Heart left ventricle (tissue), 16 donors: ENCODE results near the gene FTO. TPM values are rescaled to one million over a fixed set of nuclear protein-coding genes. Genes with fewer than 3 reads are reported as not detected.

Source experiments
- ATAC-seq, 4 donors: fragments of 200-7000 bp; cut with Tn5 transposase; one replicate each; pipeline ENCODE4 v1.9.1; 2020 to 2022; ENCODE audit warnings: moderate library complexity in 4 of 4, mild to moderate bottlenecking in 3 of 4, moderate number of reproducible peaks in 1 of 4
- DNase-seq, 5 donors: peaks; one replicate each; pipeline ENCODE4 v3.0.0-alpha.2; 2020
- H3K27ac ChIP-seq, 12 donors: fragments of 200-600 bp; sonication (generic) in 4 of 12; one replicate each; pipeline versions ENCODE4 v1.5.0 to v1.8.0; 2016 to 2022; ENCODE audit warnings: mild to moderate bottlenecking in 2 of 12
- H3K27me3 ChIP-seq, 9 donors: fragments of 200-600 bp; sonication (generic) in 2 of 9; one replicate each; pipeline versions ENCODE4 v1.5.1 to v1.8.0; 2016 to 2022; ENCODE audit warnings: mild to moderate bottlenecking in 3 of 9
- H3K36me3 ChIP-seq, 9 donors: fragments of 200-600 bp; sonication (generic) in 2 of 9; one replicate each; pipeline versions ENCODE4 v1.5.0 to v1.8.0; 2018 to 2022; ENCODE audit warnings: mild to moderate bottlenecking in 2 of 9
- H3K4me1 ChIP-seq, 12 donors: fragments of 200-600 bp; sonication (generic) in 4 of 12; one replicate each; pipeline versions ENCODE4 v1.5.0 to v1.8.0; 2016 to 2022; ENCODE audit warnings: mild to moderate bottlenecking in 3 of 12
- H3K4me3 ChIP-seq, 12 donors: fragments of 200-600 bp; sonication (generic) in 4 of 12; one replicate each; pipeline versions ENCODE4 v1.5.0 to v1.8.0; 2017 to 2022; ENCODE audit warnings: mild to moderate bottlenecking in 9 of 12, moderate library complexity in 4 of 12
- H3K9me3 ChIP-seq, 12 donors: fragments of 200-600 bp; sonication (generic) in 4 of 12; one replicate each; pipeline versions ENCODE4 v1.5.0 to v1.8.0; 2016 to 2022; ENCODE audit warnings: mild to moderate bottlenecking in 1 of 12
- POLR2A ChIP-seq, 2 donors: fragments of 450-650 bp; IDR thresholded peaks; one replicate each; pipeline ENCODE4 v1.6.1; 2017; ENCODE audit warnings: antibody characterized with exemption in 2 of 2, mild to moderate bottlenecking in 2 of 2, moderate library complexity in 2 of 2
- WGBS, 4 donors: extraction: QIAGEN DNeasy Blood & Tissue Kit in 2 of 4; methylation state at CpG; one replicate each; pipeline versions ENCODE4 v1.1.5 to v1.1.7; 2013 to 2018; 5-methylcytosine and 5-hydroxymethylcytosine counted together
- intact Hi-C, 10 donors: fragments of 100-400 bp; cut with DNase I; formaldehyde crosslinking; loops; one replicate each; pipeline versions ENCODE4 v1.11.1 to v1.14.2; 2022
- polyA plus RNA-seq, 2 donors: library from polyadenylated mRNA; stranded (reverse); fragments of 200-250 nt; gene quantifications; one replicate each; pipeline ENCODE4 v1.2.3, GENCODE V29; 2013
- total RNA-seq, 9 donors: library from RNA; depleted of rRNA in 2 of 9; stranded (reverse); fragments of >200 nt in 2 of 9; fragmentation: NEBNext Ultra II Directional in 3 of 9; extraction: Animal tissue kit (Norgen Biotek cat#: 25700) in 3 of 9; gene quantifications; one replicate each; pipeline versions ENCODE4 v1.1.0 to v1.2.4, GENCODE V29; 2016 to 2023
- TF ChIP-seq, protein P1 (sequence below), 12 donors: fragments of 200-600 bp; sonication (generic) in 4 of 12; IDR thresholded peaks; one replicate each; pipeline versions ENCODE4 v1.5.0 to v1.8.0; 2018 to 2022; ENCODE audit warnings: antibody characterized with exemption in 12 of 12, mild to moderate bottlenecking in 5 of 12
- donor health status: ischemic (EF 13 %, LVEDD 7.1; RV severe dilation, severe dysfunction).
- donor health status: healthy with polysubstance abuse.
- donor health status: DM: no; HTN: yes; CAD: no.
- donor health status: DM: no; HTN: no; CAD: no.
- donor health status: ischemic (EF 25% LVEDD 6.9; RV normal size, moderate dysfunction).
- donor health status: ischemic (EF 25% LVEDD 5.7; RV mildly dilated, moderate dysfunction).
- donor health status: healthy.
- donor health status: DM: yes; HTN: yes; CAD: no.
- donor health status: ischemic (EF 35%, LVEDD 5.7; RV mildly dilated, moderate dysfunction).
- donor health status: nonischemic (EF 11% LVEDD 7.7; RV severe dilation, severe dysfunction).
- donor health status: DM: yes; HTN: yes; CAD: no.
- donor health status: PGD.
- donor health status: ischemic (EF 29% LVEDD 5.4; RV normal size, mild dysfunction).
- donor health status: nonischemic (EF 23%, LVEDD 6.1; RV moderate dilation, normal function).

Gene FTO
- total and polyA plus RNA-seq, 11 donors, result 11.8 to 105 (median 86.8) TPM

DNA sequence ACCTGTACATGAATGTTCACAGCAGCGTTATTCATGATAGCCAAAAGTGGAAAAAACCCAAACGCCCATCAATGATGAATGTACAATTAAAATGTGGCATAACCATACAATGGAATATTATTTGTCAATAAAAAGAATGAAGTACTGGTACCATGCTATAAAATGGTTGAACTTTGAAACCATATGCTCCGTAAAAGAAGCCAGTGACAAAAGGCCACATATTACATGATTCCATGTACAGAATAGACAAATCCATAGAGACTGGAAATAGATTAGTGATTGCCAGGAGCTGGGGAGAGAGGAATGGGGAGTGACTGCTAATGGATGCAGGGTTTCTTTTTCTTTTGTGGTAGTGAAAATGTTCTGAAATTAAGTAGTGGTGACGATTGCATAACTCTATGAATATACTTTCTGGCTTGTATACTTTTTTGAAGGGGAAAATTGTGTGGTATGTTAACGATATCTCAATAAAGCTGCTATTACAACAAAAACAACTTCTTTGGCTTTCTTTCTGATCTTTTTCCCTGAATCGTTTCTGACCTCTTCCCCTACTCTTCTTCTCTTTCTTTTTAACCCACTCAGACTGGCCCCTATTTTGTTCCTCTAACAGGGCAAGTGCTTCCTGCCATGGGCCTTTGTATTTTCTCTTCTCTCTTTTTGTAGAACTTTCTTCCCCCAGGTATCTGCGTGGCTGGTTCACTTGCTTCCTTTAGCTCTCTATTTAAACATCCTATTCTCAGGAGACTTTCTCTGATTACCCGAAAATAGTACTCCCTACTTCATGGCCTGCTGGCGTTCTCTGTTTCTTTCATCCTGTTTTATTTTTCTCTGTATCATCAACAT lies 67.9 kb downstream of the FTO start:
- 63 to 74% (median 68%) methylated on average over 9 of the region's 9 CpGs for WGBS, 4 donors
- Histone ChIP-seq H3K36me3 (no peaks in the 10 kb centered on the region), H3K27ac (peak overlapping the region in 1 of 12 donors; percentile 40), H3K4me3 (no peak overlapping the region), H3K27me3 (no peaks in the 10 kb centered on the region), H3K4me1 (peaks cover 0 to 86% (median 40%) of the 10 kb centered on the region in 12 donors), H3K9me3 (peaks cover 0 to 5% (median 0%) of the 10 kb centered on the region in 12 donors)
- DNase-seq (no peak), ATAC-seq (no peak)
- intact Hi-C loops, result loop anchor here in 8 of 10 donors (2.0 to 10.0 kb wide), 10 partner anchors 67 to 1593 kb away; partner anchors contain the start of genes IRX3 (in 4 of the 8), FTO (in 1 of the 8) and IRX5 (in 1 of the 8)
- TF ChIP-seq POLR2A (IDR thresholded peaks at IDR 0.05), result no peak
- TF ChIP-seq, protein P1, sequence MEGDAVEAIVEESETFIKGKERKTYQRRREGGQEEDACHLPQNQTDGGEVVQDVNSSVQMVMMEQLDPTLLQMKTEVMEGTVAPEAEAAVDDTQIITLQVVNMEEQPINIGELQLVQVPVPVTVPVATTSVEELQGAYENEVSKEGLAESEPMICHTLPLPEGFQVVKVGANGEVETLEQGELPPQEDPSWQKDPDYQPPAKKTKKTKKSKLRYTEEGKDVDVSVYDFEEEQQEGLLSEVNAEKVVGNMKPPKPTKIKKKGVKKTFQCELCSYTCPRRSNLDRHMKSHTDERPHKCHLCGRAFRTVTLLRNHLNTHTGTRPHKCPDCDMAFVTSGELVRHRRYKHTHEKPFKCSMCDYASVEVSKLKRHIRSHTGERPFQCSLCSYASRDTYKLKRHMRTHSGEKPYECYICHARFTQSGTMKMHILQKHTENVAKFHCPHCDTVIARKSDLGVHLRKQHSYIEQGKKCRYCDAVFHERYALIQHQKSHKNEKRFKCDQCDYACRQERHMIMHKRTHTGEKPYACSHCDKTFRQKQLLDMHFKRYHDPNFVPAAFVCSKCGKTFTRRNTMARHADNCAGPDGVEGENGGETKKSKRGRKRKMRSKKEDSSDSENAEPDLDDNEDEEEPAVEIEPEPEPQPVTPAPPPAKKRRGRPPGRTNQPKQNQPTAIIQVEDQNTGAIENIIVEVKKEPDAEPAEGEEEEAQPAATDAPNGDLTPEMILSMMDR (IDR thresholded peaks at IDR 0.05), result no peak

- Histone ChIP-seq H3K9me3 (peaks cover 0 to 6% (median 0%) of the 10 kb centered on the region in 12 donors), H3K4me3 (no peak overlapping the region), H3K27ac (peak overlapping the region in 10 of 12 donors; percentile 17 to 66 (median 46)), H3K27me3 (no peaks in the 10 kb centered on the region), H3K36me3 (no peaks in the 10 kb centered on the region), H3K4me1 (peaks cover 0 to 85% (median 37%) of the 10 kb centered on the region in 12 donors)
- DNase-seq (peak in 4 of 5 donors; percentile 21 to 35 (median 26)), ATAC-seq (peak; percentile 84 to 94 (median 89))
- TF ChIP-seq POLR2A (IDR thresholded peaks at IDR 0.05), result no peak
- TF ChIP-seq, protein P1 (IDR thresholded peaks at IDR 0.05), result peak; percentile 38 to 70 (median 60)
- intact Hi-C loops, result loop anchor here in 8 of 10 donors (5.0 to 10.0 kb wide), 9 partner anchors 422 to 1592 kb away; partner anchors contain the start of genes IRX3 (in 4 of the 8) and IRX5 (in 1 of the 8)
- WGBS, 4 donors, result 53 to 61% (median 58%) methylated on average over 5 of the region's 5 CpGs
Observed at GRCh38 chr16:53773150-53773846, 69.3 kb downstream of the FTO start.

GRCh38 chr16:53773881-53774280 lies 69.9 kb downstream of the FTO start:
- Histone ChIP-seq H3K36me3 (no peaks in the 10 kb centered on the region), H3K4me3 (no peak overlapping the region), H3K9me3 (peaks cover 0 to 6% (median 0%) of the 10 kb centered on the region in 12 donors), H3K4me1 (peaks cover 0 to 85% (median 35%) of the 10 kb centered on the region in 12 donors), H3K27ac (peak overlapping the region in 9 of 12 donors; percentile 17 to 66 (median 44)), H3K27me3 (no peaks in the 10 kb centered on the region)
- WGBS, 4 donors, result 76 to 80% (median 79%) methylated on average over 8 of the region's 8 CpGs
- DNase-seq, result no peak
- ATAC-seq, result no peak
- intact Hi-C loops, result loop anchor here in 8 of 10 donors (5.0 to 10.0 kb wide), 9 partner anchors 421 to 1591 kb away; partner anchors contain the start of genes IRX3 (in 4 of the 8) and IRX5 (in 1 of the 8)
- TF ChIP-seq, protein P1 (IDR thresholded peaks at IDR 0.05), result no peak
- no peak for TF ChIP-seq POLR2A (IDR thresholded peaks at IDR 0.05)
